RPMI7951 (cell line): ENCODE results near the gene HTRA3. TPM values are rescaled to one million over a fixed set of nuclear protein-coding genes. Genes with fewer than 3 reads are reported as not detected.

Experiments
- DNase-seq: peaks from one replicate; pipeline ENCODE4 v3.0.0-alpha.2; 2012; ENCODE audit warnings: low read depth
- total RNA-seq: library from RNA; depleted of rRNA; stranded (reverse); fragments of >200 nt; shearing (Covaris generic); gene quantifications from 2 replicates; pipeline ENCODE4 v1.2.3, GENCODE V29; 2014

The HTRA3 gene
- total RNA-seq, 1 experiment from 2014 or later = 7.8 TPM

- DNase-seq = no peak
Observed at GRCh38 chr4:8266508-8266907, 3.0 kb upstream of the HTRA3 start.

GRCh38 chr4:8267077-8267476 is 2.5 kb upstream of the HTRA3 start:
- DNase-seq = peak; percentile 57

- no peak for DNase-seq
Observed at GRCh38 chr4:8268211-8268610, 1.3 kb upstream of the HTRA3 start.

- DNase-seq = no peak
Observed at GRCh38 chr4:8268901-8269534, 536 bp upstream of the HTRA3 start.

- no peak for DNase-seq
Observed at GRCh38 chr4:8270418-8270771, 841 bp downstream of the HTRA3 start.

- DNase-seq = no peak
Observed at GRCh38 chr4:8270912-8271815, 1.6 kb downstream of the HTRA3 start.

- DNase-seq = no peak
Observed at GRCh38 chr4:8271821-8272220, 2.3 kb downstream of the HTRA3 start.

- DNase-seq = peak; percentile 46
Observed at GRCh38 chr4:8272472-8273428, 3.2 kb downstream of the HTRA3 start.

- no peak for DNase-seq
Observed at GRCh38 chr4:8273450-8273849, 3.9 kb downstream of the HTRA3 start.

- DNase-seq = no peak
Observed at GRCh38 chr4:8274066-8274652, 4.6 kb downstream of the HTRA3 start.

- DNase-seq = peak; percentile 76
Observed at GRCh38 chr4:8274765-8275547, 5.4 kb downstream of the HTRA3 start.

- no peak for DNase-seq
Observed at GRCh38 chr4:8275548-8275910, 6.0 kb downstream of the HTRA3 start.

GRCh38 chr4:8276358-8277240 is 7.0 kb downstream of the HTRA3 start:
- peak; percentile 47 for DNase-seq

- no peak for DNase-seq
Observed at GRCh38 chr4:8277356-8278008, 7.9 kb downstream of the HTRA3 start.

- DNase-seq = peak; percentile 45
Observed at GRCh38 chr4:8278009-8278395, 8.4 kb downstream of the HTRA3 start.

- DNase-seq = peak; percentile 90
Observed at GRCh38 chr4:8278421-8279287, 9.1 kb downstream of the HTRA3 start.

GRCh38 chr4:8279321-8280157 is 10.0 kb downstream of the HTRA3 start:
- no peak for DNase-seq
